GM19025 (cell line): Measurements from ENCODE around the gene NT5C.

Experiments used
- ATAC-seq: cut with Tn5 transposase; IDR thresholded peaks from one replicate; pipeline ENCODE4 v1.9.1; 2021; ENCODE audit warnings: mild to moderate bottlenecking, low read depth, moderate library complexity; ENCODE audit not compliant: unreplicated experiment

Gene NT5C

DNA sequence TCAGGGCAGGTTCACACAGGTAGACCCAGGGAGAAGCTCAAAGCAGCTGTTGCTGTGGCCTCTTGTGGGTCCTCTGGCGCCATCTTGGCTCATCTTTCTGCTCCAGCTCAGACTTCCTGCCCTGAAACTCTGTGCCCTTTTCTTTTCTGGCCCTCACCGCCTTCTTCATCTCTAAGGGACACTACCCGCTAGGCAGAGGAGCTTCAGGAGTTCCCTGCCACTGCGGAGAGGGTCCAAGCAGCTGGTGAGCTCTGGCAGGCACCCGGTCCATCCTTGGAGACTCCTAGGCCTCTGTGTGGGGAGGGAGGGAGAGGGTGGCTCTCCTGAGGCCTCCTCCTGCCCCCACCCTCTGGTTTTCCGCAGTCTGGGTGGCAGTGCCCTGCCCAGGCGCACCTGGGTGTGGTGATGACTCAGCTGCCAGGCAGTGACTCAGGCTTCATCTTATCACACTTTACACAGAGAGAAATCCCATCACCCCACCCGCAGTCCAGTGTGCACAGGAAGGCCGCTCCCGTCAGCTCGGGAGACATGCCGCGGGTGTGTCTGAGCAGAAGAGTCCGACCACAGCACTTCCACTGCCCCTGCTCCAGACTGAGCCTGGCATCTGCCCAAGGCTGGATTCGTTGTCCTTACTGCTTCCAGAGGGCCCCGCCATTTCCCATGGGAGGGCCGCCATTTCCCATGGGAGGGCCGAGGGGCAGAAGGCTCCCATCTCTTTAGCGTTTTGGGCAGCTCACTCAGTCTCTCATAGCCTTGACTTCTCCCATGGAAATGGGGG is 7.3 kb downstream of the NT5C start:
- ATAC-seq: no peak

DNA sequence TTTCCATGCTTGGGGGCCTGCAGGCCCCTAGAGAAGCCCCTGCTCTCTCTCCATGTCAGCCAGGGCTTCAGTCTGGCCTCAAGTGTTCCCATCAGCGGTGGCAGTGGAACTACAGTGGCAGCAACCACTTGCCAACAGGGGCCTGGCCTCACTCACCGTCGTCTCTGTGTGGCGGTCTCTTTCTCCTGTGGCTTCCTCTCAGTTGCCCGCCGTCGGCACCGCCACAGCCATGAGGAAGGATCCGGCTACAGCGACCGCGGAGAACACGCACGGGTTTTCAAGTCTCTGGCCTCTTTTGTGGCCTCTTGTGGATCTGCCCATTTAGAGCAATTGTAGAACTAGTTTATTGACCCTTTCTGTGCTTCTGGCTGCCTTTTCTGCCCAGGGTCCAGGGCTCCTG is 13.2 kb downstream of the NT5C start:
- no peak for ATAC-seq

DNA sequence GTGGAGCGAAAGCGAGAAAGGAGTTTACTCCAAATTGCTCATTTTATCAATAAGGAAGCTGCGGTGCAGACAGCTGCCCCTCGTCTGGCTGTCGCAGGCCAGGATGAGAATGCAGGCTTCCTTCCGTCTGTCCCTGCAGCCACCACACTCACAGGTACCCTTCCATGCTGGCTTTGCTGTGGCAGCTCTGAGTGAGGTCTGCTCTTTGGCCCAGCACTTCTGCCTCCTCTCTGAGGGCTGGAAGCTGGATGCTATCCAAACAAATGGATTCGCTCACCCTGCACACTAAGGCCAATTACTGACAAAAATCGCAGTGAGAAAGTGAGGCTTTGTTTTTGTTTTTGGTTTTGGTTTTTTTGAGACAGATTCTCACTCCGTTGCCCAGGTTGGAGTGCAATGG is 14.8 kb downstream of the NT5C start:
- no peak for ATAC-seq

DNA sequence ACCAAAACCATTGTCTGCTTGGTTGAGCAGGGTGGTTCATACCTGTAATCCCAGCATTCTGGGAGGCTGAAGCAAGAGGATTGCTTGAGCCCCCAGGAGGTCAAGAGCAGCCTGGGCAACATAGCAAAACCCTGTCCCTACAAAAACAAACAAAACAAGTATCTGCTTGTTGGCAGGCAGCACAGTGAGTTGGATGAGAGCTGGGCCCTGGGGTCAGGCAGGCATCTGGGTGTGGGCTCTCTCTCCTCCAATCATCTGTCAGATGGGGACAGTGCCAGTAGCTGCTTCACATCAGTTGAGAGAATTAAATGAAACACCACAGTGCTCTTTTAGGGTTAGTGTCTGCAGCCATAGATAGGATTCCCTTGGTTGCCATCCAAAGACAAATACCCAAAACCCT is 16.0 kb downstream of the NT5C start:
- ATAC-seq: no peak

DNA sequence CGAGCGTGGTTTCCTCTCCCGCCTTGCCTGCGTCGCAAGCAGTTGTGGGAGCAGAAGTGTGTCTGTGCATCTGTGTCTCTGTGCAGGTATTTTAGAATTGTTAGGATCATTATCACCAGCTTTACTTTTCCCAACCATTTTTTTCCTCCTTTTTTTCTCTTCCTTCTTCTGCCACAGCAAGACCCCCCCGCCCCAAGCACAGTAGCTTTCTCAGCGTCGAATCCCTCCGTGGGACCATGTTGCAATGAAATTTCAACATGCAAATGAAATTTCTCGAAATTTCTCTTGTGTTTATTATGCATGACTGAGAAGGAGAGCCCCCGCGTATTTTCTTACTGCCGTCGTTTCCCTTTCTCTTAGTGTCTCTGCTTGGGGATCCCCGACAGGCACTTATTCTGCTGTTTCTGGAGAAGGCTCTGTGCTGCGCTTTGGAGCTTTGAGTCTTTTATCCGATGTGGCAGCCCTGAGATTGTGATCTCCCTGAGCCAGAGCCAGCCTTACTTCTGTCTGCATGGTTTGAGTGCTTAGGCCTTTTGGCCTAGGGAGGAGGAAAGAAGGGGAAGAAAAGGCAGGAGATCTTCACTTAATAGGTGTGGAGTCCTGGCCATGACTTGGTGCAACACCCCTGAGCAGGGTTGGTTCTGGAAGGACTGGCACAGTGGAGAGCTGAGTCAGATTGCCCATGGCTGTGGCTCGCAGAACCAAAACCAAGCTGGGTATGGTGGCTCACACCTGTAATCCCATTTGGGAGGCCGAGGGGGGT is 16.8 kb downstream of the NT5C start:
- ATAC-seq: no peak

GRCh38 chr17:75113798-75114551 is 17.6 kb downstream of the NT5C start:
- ATAC-seq: peak; percentile 40

- no peak for ATAC-seq
These were observed 19.7 kb downstream of the NT5C start for GRCh38 chr17:75111777-75112335.

GRCh38 chr17:75110234-75110937 is 21.2 kb downstream of the NT5C start:
- ATAC-seq: no peak

DNA sequence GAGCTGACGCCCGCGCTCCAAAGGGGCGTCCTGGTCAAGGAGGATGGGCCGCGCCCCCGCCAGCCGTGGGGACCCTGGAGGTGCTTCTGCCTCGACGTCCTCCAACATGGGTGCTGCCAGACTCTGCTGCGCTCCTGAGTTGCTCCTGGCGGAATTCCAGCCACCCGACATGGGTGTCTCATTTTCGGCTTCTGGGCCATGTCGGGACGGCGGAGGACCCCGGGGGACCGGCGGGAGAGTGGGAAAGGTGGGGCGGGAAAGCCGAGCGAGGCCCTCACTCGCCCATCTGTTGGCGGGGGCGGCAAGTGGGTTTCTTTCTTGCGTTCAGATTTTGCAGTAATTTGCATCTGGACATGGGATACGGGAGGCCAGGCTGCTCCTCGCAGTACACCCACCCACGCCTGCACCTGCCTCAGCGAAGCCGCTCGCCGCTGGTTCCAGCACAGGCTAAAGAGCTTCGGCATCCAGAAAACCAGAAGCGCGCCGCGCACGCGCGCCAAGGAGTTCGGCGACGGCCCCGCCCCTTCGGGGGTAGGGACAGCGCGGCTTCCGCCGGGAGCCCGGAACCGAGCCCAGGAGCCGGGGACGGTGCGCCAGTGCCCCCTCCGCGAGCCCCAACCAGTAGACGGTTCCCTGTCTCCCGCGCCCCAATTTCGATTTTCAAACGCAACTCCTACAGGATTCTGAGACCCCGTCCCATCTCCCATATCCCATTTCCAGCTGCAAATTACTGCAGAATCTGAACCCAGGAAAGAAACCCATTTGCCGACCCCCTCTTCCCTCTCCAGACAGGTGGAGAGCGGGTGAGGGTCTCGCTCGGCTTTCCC is 21.9 kb downstream of the NT5C start, which contains the start of gene ARMC7:
ARMC7 (plus strand) TSS at position 563 of the 827 bp plus-strand sequence. CDS start 320 bp downstream, outside the sequence.
- ATAC-seq: peak; percentile 70

DNA sequence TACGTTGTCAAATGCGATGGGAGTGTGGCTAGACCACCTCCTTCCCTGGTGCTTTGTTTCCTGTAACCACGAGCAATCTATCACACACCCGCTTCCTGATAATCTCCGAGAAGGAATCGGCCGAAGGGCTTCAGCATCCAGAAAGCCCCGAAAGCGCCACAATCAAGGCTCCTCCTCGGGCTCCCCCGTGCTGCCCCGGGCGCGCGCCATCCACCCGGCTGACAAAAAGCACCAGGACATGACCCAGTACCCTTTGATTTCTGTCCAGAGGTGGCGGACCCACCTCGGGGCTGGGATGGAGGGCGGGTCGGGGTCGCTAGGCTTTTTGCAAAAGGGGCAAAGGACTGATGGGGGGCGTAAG is 22.5 kb downstream of the NT5C start:
- ATAC-seq: no peak

- ATAC-seq: no peak
These were observed 23.3 kb downstream of the NT5C start for GRCh38 chr17:75108193-75108592.

GRCh38 chr17:75105126-75106080 is 26.1 kb downstream of the NT5C start:
- no peak for ATAC-seq

DNA sequence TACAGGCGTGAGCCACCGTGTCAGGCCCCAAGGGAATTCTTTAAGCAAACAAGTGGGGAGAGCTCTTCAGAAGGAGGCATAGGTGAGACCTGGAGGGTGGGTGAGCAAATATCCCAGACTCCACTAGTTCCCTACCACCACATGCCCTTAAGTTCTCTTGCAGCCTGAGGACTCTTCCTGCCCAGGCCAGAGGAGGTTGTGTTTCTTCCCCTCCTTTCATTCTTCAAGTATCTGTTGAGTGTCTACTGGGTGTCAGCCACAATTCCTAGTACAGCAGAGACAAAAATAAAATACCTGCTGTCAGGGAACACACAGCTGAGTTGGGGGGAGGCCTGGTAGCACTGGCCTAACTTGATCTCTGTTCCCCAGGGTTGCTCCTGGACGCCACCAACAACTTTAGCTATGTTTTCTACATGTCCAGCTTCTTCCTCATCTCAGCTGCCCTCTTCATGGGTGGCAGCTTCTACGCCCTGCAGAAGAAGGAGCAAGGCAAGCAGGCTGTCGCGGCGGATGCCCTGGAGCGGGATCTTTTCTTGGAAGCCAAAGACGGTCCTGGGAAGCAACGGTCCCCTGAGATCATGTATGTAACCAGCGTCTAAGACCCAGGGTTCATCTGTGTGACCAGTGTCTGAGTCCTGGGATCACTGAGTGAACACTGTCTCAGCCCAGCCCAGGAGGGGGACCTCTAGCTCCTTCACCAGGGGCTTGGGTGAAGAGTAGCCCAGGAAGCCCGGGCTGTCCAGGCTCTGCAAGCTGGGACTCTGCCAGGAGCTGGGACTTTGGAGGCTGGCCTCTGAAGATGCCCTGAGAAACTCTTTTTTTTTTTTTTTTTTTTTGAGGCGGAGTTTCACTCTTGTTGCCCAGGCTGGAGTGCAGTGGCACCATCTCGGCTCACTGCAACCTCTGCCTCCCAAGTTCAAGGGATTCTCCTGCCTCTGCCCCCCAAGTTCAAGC is 27.7 kb downstream of the NT5C start:
- ATAC-seq: no peak

DNA sequence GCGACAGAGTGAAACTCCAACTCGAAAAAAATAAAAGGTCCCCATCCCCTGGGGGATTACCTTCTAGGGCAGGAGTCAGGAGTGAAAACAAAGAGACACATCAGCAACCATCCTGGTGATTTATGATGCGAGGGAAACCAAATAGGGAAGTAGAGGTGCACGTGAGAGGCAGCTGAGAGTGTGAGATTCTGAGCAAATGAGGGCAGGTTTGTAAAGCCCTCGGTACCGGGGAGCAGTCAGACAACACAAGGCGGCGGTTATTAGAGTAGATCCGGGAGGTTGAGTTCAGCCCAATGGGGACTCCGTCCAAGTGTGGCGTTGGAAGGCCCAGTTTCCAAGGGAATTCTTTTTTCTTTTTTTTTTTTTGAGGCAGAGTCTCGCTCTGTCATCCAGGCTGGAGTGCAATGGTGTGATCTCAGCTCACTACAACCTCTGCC is 29.1 kb downstream of the NT5C start:
- ATAC-seq: no peak

DNA sequence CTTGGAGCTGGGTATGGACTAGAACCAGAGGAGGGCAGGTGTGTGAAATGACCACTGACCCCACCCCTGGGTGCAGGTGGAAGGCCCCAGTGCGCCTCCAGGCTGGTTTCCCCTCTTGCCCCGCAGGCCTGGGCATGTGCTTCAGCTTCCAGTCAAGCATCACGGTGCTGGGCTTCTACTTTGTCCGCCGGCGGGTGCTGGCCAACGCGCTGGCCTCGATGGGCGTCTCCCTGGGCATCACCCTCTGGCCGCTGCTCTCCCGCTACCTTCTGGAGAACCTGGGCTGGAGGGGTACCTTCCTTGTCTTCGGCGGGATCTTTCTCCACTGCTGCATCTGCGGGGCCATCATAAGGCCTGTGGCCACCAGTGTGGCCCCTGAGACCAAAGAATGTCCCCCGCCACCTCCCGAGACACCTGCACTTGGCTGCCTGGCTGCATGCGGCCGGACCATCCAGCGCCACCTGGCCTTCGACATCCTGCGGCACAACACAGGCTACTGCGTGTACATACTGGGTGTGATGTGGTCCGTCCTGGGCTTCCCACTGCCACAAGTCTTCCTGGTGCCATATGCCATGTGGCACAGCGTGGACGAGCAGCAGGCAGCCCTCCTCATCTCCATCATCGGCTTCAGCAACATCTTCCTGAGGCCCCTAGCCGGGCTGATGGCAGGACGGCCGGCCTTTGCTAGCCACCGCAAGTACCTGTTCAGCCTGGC is 31.5 kb downstream of the NT5C start:
- no peak for ATAC-seq

- no peak for ATAC-seq
These were observed 32.7 kb downstream of the NT5C start for GRCh38 chr17:75098861-75099260.

DNA sequence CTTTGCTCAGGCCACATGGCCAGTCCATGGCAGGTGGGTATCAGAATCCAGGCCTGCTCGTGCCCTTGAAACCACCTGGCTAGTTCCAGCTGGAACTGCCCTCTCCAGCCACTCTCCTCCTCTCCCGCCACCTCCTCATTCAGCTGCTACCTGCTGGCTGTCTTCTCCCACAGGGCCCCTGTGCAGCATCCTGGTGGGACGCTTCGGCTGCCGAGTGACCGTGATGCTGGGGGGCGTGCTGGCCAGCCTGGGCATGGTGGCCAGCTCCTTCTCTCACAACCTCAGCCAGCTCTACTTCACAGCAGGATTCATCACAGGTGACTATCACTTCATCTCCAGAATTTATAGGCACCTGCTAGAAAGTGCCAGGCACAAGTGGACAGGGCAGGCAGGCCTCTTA is 33.7 kb downstream of the NT5C start:
- no peak for ATAC-seq
